Measurements from ENCODE around the gene XYLT2. TPM values are rescaled to one million over a fixed set of nuclear protein-coding genes. Genes with fewer than 3 reads are reported as not detected.
A peak's percentile ranks its signal among the peaks of the same experiment; 100 is the strongest.
"Not testable (repeated sequence)": the region's sequence is repeated elsewhere in the genome, so short reads cannot be mapped to it uniquely, and the experiment has no call there.

Gene XYLT2
- total and polyA plus RNA-seq, 2 of the 13 experiments (the other 11 are each of a cell fraction or from before 2014, with no cell fraction given): 17.0 to 22.1 TPM

DNA sequence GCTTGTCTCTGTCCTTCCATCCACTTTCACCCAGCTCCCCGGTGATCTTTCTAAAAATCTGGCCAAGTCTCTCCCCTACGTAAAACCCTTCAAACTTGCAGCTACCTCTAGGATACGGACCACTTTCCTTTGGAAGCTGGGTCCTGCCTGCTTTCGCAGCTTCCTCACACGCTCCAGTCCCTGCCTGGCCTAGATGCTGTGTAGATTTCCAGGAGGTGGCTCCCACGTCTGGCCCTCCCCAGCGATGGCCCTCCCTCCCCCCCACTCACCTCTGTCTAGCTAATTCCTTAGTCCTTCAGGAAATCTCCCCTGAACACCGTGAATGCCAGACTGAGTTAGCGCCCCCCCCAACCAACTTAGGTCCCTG lies 52.0 kb downstream of the XYLT2 start:
- H4K20me1 ChIP-seq (ENCODE audit: insufficient read depth, low read length): peaks cover 15% of the 10 kb centered on the region; the same call in 1 of the 2 replicates
- FAIRE-seq (no peak), ATAC-seq (peak; percentile 53), DNase-seq (ENCODE audit: low spot score) (no peak)
- peak overlapping the region; percentile 95 for H3K4me2 ChIP-seq (ENCODE audit: low read depth, low read length)
- intact Hi-C loops (cut with micrococcal nuclease; ENCODE audit: unreplicated experiment): loop anchor here (1.0 kb wide), 2 partner anchors 25 to 80 kb away; partner anchors contain the start of gene RSAD1
- TF ChIP-seq ZNF569 (CRISPR knock-in tag; IDR thresholded peaks at IDR 0.05; ENCODE audit: borderline replicate concordance) (no peak), KLF16 (CRISPR knock-in tag; IDR thresholded peaks at IDR 0.05) (no peak), ZNF256 (CRISPR knock-in tag; conservative IDR thresholded peaks at IDR 0.05) (0 out of 2 replicates have a peak, but pooled peaks have one; percentile 10), ZNF766 (CRISPR knock-in tag; IDR thresholded peaks at IDR 0.05; ENCODE audit: borderline replicate concordance) (peak; percentile 1; the same call in 1 of the 2 replicates), ZNF335 (CRISPR knock-in tag; IDR thresholded peaks at IDR 0.05) (0 out of 2 replicates have a peak, but pooled peaks have one; percentile 6), ZNF446 (CRISPR knock-in tag; IDR thresholded peaks at IDR 0.05) (no peak), ZNF724P (CRISPR knock-in tag; IDR thresholded peaks at IDR 0.05; ENCODE audit: borderline replicate concordance) (no peak), ZNF460 (CRISPR knock-in tag; IDR thresholded peaks at IDR 0.05; ENCODE audit: borderline replicate concordance) (no peak)
- TF ChIP-seq, protein P1, sequence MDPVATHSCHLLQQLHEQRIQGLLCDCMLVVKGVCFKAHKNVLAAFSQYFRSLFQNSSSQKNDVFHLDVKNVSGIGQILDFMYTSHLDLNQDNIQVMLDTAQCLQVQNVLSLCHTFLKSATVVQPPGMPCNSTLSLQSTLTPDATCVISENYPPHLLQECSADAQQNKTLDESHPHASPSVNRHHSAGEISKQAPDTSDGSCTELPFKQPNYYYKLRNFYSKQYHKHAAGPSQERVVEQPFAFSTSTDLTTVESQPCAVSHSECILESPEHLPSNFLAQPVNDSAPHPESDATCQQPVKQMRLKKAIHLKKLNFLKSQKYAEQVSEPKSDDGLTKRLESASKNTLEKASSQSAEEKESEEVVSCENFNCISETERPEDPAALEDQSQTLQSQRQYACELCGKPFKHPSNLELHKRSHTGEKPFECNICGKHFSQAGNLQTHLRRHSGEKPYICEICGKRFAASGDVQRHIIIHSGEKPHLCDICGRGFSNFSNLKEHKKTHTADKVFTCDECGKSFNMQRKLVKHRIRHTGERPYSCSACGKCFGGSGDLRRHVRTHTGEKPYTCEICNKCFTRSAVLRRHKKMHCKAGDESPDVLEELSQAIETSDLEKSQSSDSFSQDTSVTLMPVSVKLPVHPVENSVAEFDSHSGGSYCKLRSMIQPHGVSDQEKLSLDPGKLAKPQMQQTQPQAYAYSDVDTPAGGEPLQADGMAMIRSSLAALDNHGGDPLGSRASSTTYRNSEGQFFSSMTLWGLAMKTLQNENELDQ (CRISPR knock-in tag; IDR thresholded peaks at IDR 0.05; ENCODE audit: borderline replicate concordance): no peak
- TF ChIP-seq, protein P2, sequence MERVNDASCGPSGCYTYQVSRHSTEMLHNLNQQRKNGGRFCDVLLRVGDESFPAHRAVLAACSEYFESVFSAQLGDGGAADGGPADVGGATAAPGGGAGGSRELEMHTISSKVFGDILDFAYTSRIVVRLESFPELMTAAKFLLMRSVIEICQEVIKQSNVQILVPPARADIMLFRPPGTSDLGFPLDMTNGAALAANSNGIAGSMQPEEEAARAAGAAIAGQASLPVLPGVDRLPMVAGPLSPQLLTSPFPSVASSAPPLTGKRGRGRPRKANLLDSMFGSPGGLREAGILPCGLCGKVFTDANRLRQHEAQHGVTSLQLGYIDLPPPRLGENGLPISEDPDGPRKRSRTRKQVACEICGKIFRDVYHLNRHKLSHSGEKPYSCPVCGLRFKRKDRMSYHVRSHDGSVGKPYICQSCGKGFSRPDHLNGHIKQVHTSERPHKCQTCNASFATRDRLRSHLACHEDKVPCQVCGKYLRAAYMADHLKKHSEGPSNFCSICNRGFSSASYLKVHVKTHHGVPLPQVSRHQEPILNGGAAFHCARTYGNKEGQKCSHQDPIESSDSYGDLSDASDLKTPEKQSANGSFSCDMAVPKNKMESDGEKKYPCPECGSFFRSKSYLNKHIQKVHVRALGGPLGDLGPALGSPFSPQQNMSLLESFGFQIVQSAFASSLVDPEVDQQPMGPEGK (CRISPR knock-in tag; IDR thresholded peaks at IDR 0.05): peak; percentile 37; the same call in 1 of the 2 replicates
- TF ChIP-seq, protein P3, sequence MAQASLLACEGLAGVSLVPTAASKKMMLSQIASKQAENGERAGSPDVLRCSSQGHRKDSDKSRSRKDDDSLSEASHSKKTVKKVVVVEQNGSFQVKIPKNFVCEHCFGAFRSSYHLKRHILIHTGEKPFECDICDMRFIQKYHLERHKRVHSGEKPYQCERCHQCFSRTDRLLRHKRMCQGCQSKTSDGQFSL (CRISPR knock-in tag; IDR thresholded peaks at IDR 0.05): peak; percentile 37; the same call in 1 of the 2 replicates
- H3K9ac ChIP-seq (ENCODE audit: insufficient read depth, low read depth, low read length): peak overlapping the region; percentile 98
- 10% methylated on average over 9 of the region's 9 CpGs for WGBS (ENCODE audit: low lambda C conversion rate)
- H3K27me3 ChIP-seq (ENCODE audit: control insufficient read depth in 1 of 2, insufficient read depth in 2 of 2, low read length in 2 of 2): peaks cover 0 to 3% of the 10 kb centered on the region in 2 experiments; a peak in 1 of 5 replicates
- peaks cover 43% of the 10 kb centered on the region for H3K79me2 ChIP-seq (ENCODE audit: insufficient read depth, low read length)
- peaks cover 27% of the 10 kb centered on the region for H3K4me1 ChIP-seq (ENCODE audit: insufficient read depth, low read length)
- peaks cover 4% of the 10 kb centered on the region; the same call in 1 of the 2 replicates for H3K9me3 ChIP-seq (ENCODE audit: low read length)
- in situ Hi-C loops (cut with HindIII; ENCODE audit: extremely low pct_ligation_motif_present, low pct_unique_long_range_greater_than_20kb): loop anchor here (5.0 kb wide), 1 partner anchor 79 kb away; the partner anchor contains the start of gene RSAD1
- CTCF ChIA-PET (ENCODE audit: low intra/inter-chr PET ratio, low total read pairs): interaction anchor here (1.1 to 3.4 kb wide), 5 partner anchors 29 to 85 kb away, joined by 3 to 43 read pairs (median 6); partner anchors contain the start of gene RSAD1
- H3K27ac ChIP-seq (ENCODE audit: extremely low read length, insufficient read depth, low read length): no peak overlapping the region
- no TSS peak for BruUV-seq (replicated peaks)
- POLR2A ChIA-PET: interaction anchor here (0.9 to 5.4 kb wide), 23 partner anchors 8 to 294 kb away, joined by 3 to 99 read pairs (median 10); partner anchors contain the start of genes ACSF2, EME1, MRPL27 and RSAD1
- H3K36me3 ChIP-seq (replicated peaks in 1 of 2; ENCODE audit: control insufficient read depth in 1 of 2, insufficient read depth in 2 of 2, low read length in 2 of 2): peaks cover 15 to 24% of the 10 kb centered on the region in 2 experiments
- H2AFZ ChIP-seq (ENCODE audit: low read length): peak overlapping the region; percentile 99
- H3K4me3 ChIP-seq (replicated peaks in 1 of 3; ENCODE audit: insufficient read depth in 1 of 3, low read depth in 2 of 3, low read length in 3 of 3): peak overlapping the region; percentile 73 to 99 (median 99)

DNA sequence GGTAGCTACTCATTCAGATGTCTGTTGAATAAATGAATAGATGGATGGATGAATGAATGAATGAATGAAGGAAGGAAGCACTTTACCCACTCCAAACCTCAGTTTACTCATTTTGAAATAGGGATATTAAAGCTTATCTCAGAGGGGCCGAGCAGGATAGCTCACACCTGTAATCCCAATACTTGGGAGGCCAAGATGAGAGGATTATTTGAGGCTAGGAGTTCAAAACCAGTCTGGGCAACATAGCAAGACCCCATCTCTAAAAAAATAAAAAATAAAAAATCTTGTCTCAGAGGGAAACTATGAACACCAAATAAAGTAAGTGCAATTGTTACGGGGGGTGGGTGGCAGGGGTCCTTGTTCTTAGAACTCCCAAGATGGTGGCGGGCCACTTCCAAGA lies 52.7 kb downstream of the XYLT2 start:
- H3K9me3 ChIP-seq (ENCODE audit: low read length); FAIRE-seq; BruUV-seq (replicated peaks); ATAC-seq; intact Hi-C loops (cut with micrococcal nuclease; ENCODE audit: unreplicated experiment); H3K9ac ChIP-seq (ENCODE audit: insufficient read depth, low read depth, low read length); DNase-seq (ENCODE audit: low spot score); H3K27ac ChIP-seq (ENCODE audit: extremely low read length, insufficient read depth, low read length); H3K27me3 ChIP-seq (ENCODE audit: control insufficient read depth in 1 of 2, insufficient read depth in 2 of 2, low read length in 2 of 2); H3K4me3 ChIP-seq (replicated peaks in 1 of 3; ENCODE audit: insufficient read depth in 1 of 3, low read depth in 2 of 3, low read length in 3 of 3); H2AFZ ChIP-seq (ENCODE audit: low read length): not testable (repeated sequence)
- Histone ChIP-seq H3K36me3 (replicated peaks in 1 of 2; ENCODE audit: control insufficient read depth in 1 of 2, insufficient read depth in 2 of 2, low read length in 2 of 2) (peaks cover 7 to 16% of the 10 kb centered on the region in 2 experiments), H3K4me2 (ENCODE audit: low read depth, low read length) (0 out of 2 replicates have a peak overlapping the region, but pooled peaks have one; percentile 95), H4K20me1 (ENCODE audit: insufficient read depth, low read length) (peaks cover 15% of the 10 kb centered on the region; the same call in 1 of the 2 replicates), H3K4me1 (ENCODE audit: insufficient read depth, low read length) (peaks cover 27% of the 10 kb centered on the region), H3K79me2 (ENCODE audit: insufficient read depth, low read length) (peaks cover 37% of the 10 kb centered on the region)
- in situ Hi-C loops (cut with HindIII; ENCODE audit: extremely low pct_ligation_motif_present, low pct_unique_long_range_greater_than_20kb): loop anchor here (5.0 kb wide), 1 partner anchor 79 kb away; the partner anchor contains the start of gene RSAD1
- 81% methylated on average over 3 of the region's 3 CpGs for WGBS (ENCODE audit: low lambda C conversion rate)
- ChIA-PET CTCF (ENCODE audit: low intra/inter-chr PET ratio, low total read pairs) (interaction anchor here (1.1 to 3.4 kb wide), 2 partner anchors 29 to 80 kb away, joined by 6 to 43 read pairs; partner anchors contain the start of gene RSAD1), POLR2A (interaction anchor here (1.1 to 5.4 kb wide), 8 partner anchors 11 to 80 kb away, joined by 4 to 99 read pairs (median 17); partner anchors contain the start of genes ACSF2, EME1, MRPL27 and RSAD1)

Measured in HepG2 (cell line).